B cell (primary cell): ENCODE results near the gene SLC12A4. TPM values are rescaled to one million over a fixed set of nuclear protein-coding genes. Genes with fewer than 3 reads are reported as not detected.
A peak's percentile ranks its signal among the peaks of the same experiment; 100 is the strongest.

ENCODE experiments used
- ATAC-seq: fragments of 200-7000 bp; cut with Tn5 transposase; one replicate; pipeline ENCODE4 v1.10.0; 2021; ENCODE audit warnings: low read depth, mild to moderate bottlenecking, moderate number of reproducible peaks, moderate library complexity
- CTCF ChIA-PET: fragments of 350-600 bp; sonication (Branson Sonifier 250); formaldehyde crosslinking; loops from one replicate; lab custom pipeline; 2021; ENCODE audit warnings: antibody characterized with exemption, inconsistent platforms; lab: Charles Lee
- POLR2A ChIA-PET: fragments of 350-600 bp; sonication (Branson Sonifier 250); formaldehyde crosslinking; loops from one replicate; lab custom pipeline; 2021; ENCODE audit warnings: antibody characterized with exemption; lab: Charles Lee
- DNase-seq: peaks from one replicate; pipeline ENCODE4 v3.0.0; 2013
- H2AFZ ChIP-seq: 2 replicates; pipeline ENCODE4 v1.6.1; 2012; ENCODE audit warnings: mild to moderate bottlenecking, low read depth, low read length; ENCODE audit not compliant: insufficient read depth, poor library complexity, severe bottlenecking
- H3K27ac ChIP-seq, 2 donors: 1 replicate in 1 of 2; 2 replicates in 1 of 2; pipeline ENCODE4 v1.5.1; 2012 to 2013; ENCODE audit warnings: low read length in 2 of 2, mild to moderate bottlenecking in 2 of 2, moderate library complexity in 1 of 2
- H3K27me3 ChIP-seq, 4 experiments: fragments of 200-600 bp in 1 of 4; sonication (generic) in 1 of 4; replicated peaks in 1 of 4; 1 replicate in 2 of 4; 2 replicates in 2 of 4; pipeline versions ENCODE4 v1.6.1 to v1.7.0; 2013 to 2016; ENCODE audit warnings: low read length in 3 of 4, mild to moderate bottlenecking in 2 of 4, mixed read lengths in 1 of 4, moderate library complexity in 1 of 4; ENCODE audit not compliant: insufficient read depth in 4 of 4, control insufficient read depth in 3 of 4; ENCODE audit errors: control extremely low read depth in 1 of 4
- H3K36me3 ChIP-seq, 2 experiments: replicated peaks in 1 of 2; 1 replicate in 1 of 2; 2 replicates in 1 of 2; pipeline versions ENCODE4 v1.6.1 to v1.7.1; 2013; ENCODE audit warnings: low read length in 1 of 2; ENCODE audit not compliant: insufficient read depth in 2 of 2, control insufficient read depth in 1 of 2; ENCODE audit errors: control extremely low read depth in 1 of 2, extremely low read depth in 1 of 2
- H3K4me1 ChIP-seq, 2 donors: fragments of 200-600 bp in 1 of 2; sonication (generic) in 1 of 2; 1 replicate in 1 of 2; 2 replicates in 1 of 2; pipeline versions ENCODE4 v1.5.1 to v1.6.1; 2013 to 2017; ENCODE audit warnings: low read length in 2 of 2; ENCODE audit not compliant: control insufficient read depth in 2 of 2, insufficient read depth in 2 of 2
- H3K4me2 ChIP-seq: replicated peaks from 2 replicates; pipeline ENCODE3; 2012; ENCODE audit warnings: mild to moderate bottlenecking, low read depth, low read length; ENCODE audit not compliant: poor library complexity, severe bottlenecking
- H3K4me3 ChIP-seq, 5 experiments: fragments of 200-600 bp in 1 of 5; sonication (generic) in 1 of 5; 1 replicate in 3 of 5; 2 replicates in 2 of 5; pipeline versions ENCODE4 v1.5.1 to v1.7.0; 2011 to 2016; ENCODE audit warnings: low read length in 4 of 5, mild to moderate bottlenecking in 4 of 5, low read depth in 2 of 5, control low read depth in 1 of 5, moderate library complexity in 1 of 5; ENCODE audit not compliant: insufficient read depth in 1 of 5; ENCODE audit errors: control extremely low read depth in 1 of 5, extremely low read depth in 1 of 5
- H3K79me2 ChIP-seq: fragments of 200-600 bp; sonication (generic); one replicate; pipeline ENCODE4 v1.6.0; 2016; ENCODE audit warnings: low read length; ENCODE audit not compliant: control insufficient read depth, insufficient read depth
- H3K9ac ChIP-seq: fragments of 200-600 bp; sonication (generic); 2 replicates; pipeline ENCODE4 v1.6.1; 2017; ENCODE audit warnings: mild to moderate bottlenecking, low read length, moderate library complexity
- H3K9me3 ChIP-seq, 3 donors: one replicate each; pipeline versions ENCODE4 v1.6.1 to v1.7.1; 2013; ENCODE audit warnings: low read length in 2 of 3; ENCODE audit not compliant: control insufficient read depth in 2 of 3, insufficient read depth in 1 of 3; ENCODE audit errors: control extremely low read depth in 1 of 3
- H4K20me1 ChIP-seq: 2 replicates; pipeline ENCODE4 v1.6.0; 2012; ENCODE audit warnings: mild to moderate bottlenecking, low read length; ENCODE audit not compliant: insufficient read depth, control insufficient read depth, poor library complexity, severe bottlenecking
- H3K27ac Mint-ChIP-seq: one replicate; pipeline ENCODE4 v1.8.0; 2021; ENCODE audit warnings: mixed read lengths
- H3K27me3 Mint-ChIP-seq: one replicate; pipeline ENCODE4 v1.8.0; 2021; ENCODE audit warnings: mixed read lengths
- H3K4me1 Mint-ChIP-seq: one replicate; pipeline ENCODE4 v1.8.0; 2021; ENCODE audit warnings: mixed read lengths
- H3K4me3 Mint-ChIP-seq: one replicate; pipeline ENCODE4 v1.8.0; 2021; ENCODE audit warnings: mixed read lengths
- H3K9me3 Mint-ChIP-seq: one replicate; pipeline ENCODE4 v1.8.0; 2022; ENCODE audit warnings: mixed read lengths; ENCODE audit not compliant: insufficient read depth
- CTCF ChIP-seq: fragments of 200-600 bp; IDR thresholded peaks from one replicate; pipeline ENCODE4 v1.8.0; 2022; ENCODE audit warnings: antibody characterized with exemption, mild to moderate bottlenecking
- EZH2 ChIP-seq: IDR thresholded peaks from 2 replicates; pipeline ENCODE4 v1.6.1; 2012; ENCODE audit warnings: borderline replicate concordance, low read depth, mild to moderate bottlenecking, moderate library complexity, low read length; ENCODE audit not compliant: insufficient read depth, poor library complexity, severe bottlenecking
- WGBS: methylation state at CpG from one replicate; pipeline ENCODE4 v1.1.5; 2013; ENCODE audit warnings: missing lambda C conversion rate; ENCODE audit not compliant: insufficient coverage; 5-methylcytosine and 5-hydroxymethylcytosine counted together
- intact Hi-C: fragments of 100-400 bp; cut with micrococcal nuclease; formaldehyde crosslinking; loops from one replicate; pipeline ENCODE4 v1.10.0; 2022
- polyA plus RNA-seq: library from polyadenylated mRNA; depleted of rRNA; stranded (reverse); fragments of >200 nt; gene quantifications from 2 replicates; pipeline ENCODE4 v1.2.3, GENCODE V29; 2012
- total RNA-seq, 2 donors: library from RNA; stranded (reverse); fragments of 120-200 nt in 1 of 2; gene quantifications; 1 replicate in 1 of 2; 2 replicates in 1 of 2; pipeline versions ENCODE4 v1.2.3 to v1.2.4, GENCODE V29; 2013 to 2022

Gene SLC12A4
- total and polyA plus RNA-seq, 2 donors (not counting 1 experiment from before 2014, with no cell fraction given): 20.2 to 42.2 TPM

GRCh38 chr16:67965668-67966548, 2.5 kb downstream of the SLC12A4 start:
- 96% methylated on average over 8 of the region's 11 CpGs for WGBS
- ChIA-PET POLR2A (interaction anchor here (0.6 to 1.7 kb wide), 2 partner anchors 19 to 59 kb away, joined by 3 read pairs; no protein-coding TSS in a partner anchor), CTCF (interaction anchor here (0.8 to 3.2 kb wide), 6 partner anchors 29 to 82 kb away, joined by 3 to 11 read pairs (median 4); partner anchors contain the start of genes NRN1L and PSMB10)
- no peak overlapping the region for H3K27ac Mint-ChIP-seq
- Histone ChIP-seq H3K4me1 (peaks cover 10 to 19% of the 10 kb centered on the region in 2 donors), H2AFZ (no peak overlapping the region), H3K4me2 (no peak overlapping the region), H3K9me3 (no peaks in the 10 kb centered on the region), H3K36me3 (peaks cover 0 to 19% of the 10 kb centered on the region in 2 experiments), H3K4me3 (no peak overlapping the region), H3K27me3 (no peaks in the 10 kb centered on the region), H3K79me2 (peaks cover 32% of the 10 kb centered on the region), H3K9ac (no peak overlapping the region), H3K27ac (no peak overlapping the region), H4K20me1 (peaks cover 8% of the 10 kb centered on the region)
- peak overlapping the region; percentile 54 for H3K4me3 Mint-ChIP-seq
- intact Hi-C loops: loop anchor here (10.0 kb wide), 1 partner anchor 259 kb away; no protein-coding TSS in a partner anchor
- ATAC-seq (no peak), DNase-seq (no peak)
- H3K9me3 Mint-ChIP-seq: no peaks in the 10 kb centered on the region
- H3K4me1 Mint-ChIP-seq: peaks cover 20% of the 10 kb centered on the region
- H3K27me3 Mint-ChIP-seq: no peaks in the 10 kb centered on the region
- TF ChIP-seq CTCF (no peak), EZH2 (no peak)
